ENCODE measurements around the gene IGF2BP2.
"Not testable (repeated sequence)": the region's sequence is repeated elsewhere in the genome, so short reads cannot be mapped to it uniquely, and the experiment has no call there.

DNA sequence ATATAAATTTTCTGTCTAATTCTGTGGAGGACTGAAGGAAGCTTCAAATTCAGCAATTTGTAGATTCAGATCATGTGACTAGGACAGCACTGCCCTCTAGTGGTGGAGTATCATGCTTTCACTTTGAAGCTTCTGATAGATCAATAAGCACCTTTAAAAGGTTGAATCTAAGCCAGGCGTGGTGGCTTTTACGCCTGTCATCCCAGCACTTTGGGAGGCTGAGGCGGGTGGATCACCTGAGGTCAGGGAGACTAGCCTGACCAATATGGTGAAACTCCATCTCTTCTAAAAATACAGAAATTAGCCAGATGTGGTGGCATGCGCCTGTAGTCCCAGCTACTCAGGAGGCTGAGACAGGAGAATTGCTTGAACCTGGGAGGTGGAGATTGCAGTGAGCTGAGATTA, 56.3 kb downstream of the IGF2BP2 start:
- TF ChIP-seq CTCF (IDR thresholded peaks at IDR 0.05; ENCODE audit: control extremely low read depth in 1 of 3, insufficient read depth in 1 of 3, low read depth in 1 of 3, low read length in 3 of 3) (peak in 2 of 3 experiments; percentile 59 to 77; a peak in 3 of 4 replicates), RAD21 (IDR thresholded peaks at IDR 0.05 in 1 of 2, conservative IDR thresholded peaks at IDR 0.05 in 1 of 2; ENCODE audit: low read depth in 2 of 2, low read length in 2 of 2) (peak; percentile 70 to 74)
- TF ChIP-seq PHF8 (conservative IDR thresholded peaks at IDR 0.05; ENCODE audit: low read depth, low read length); MAX (IDR thresholded peaks at IDR 0.05); BACH1 (IDR thresholded peaks at IDR 0.05; ENCODE audit: low read length); POLR2A (IDR thresholded peaks at IDR 0.05; ENCODE audit: control extremely low read depth in 1 of 2, low read depth in 2 of 2, low read length in 2 of 2); POLR2AphosphoS5 (IDR thresholded peaks at IDR 0.05; ENCODE audit: low read depth, low read length); TEAD4 (IDR thresholded peaks at IDR 0.05; ENCODE audit: low read depth, low read length): not testable (repeated sequence)

Data from H1 (cell line).